NB4 (cell line): ENCODE data around the gene TLR2.

Experiments used
- DNase-seq: peaks from one replicate; pipeline ENCODE4 v3.0.0; 2010; ENCODE audit warnings: low read depth
- H3K4me3 ChIP-seq: one replicate; pipeline ENCODE4 v1.5.1; 2011; ENCODE audit warnings: mild to moderate bottlenecking, low read depth, low read length, moderate library complexity
- MYC ChIP-seq: IDR thresholded peaks from 2 replicates; pipeline ENCODE4 v1.6.1; 2011; ENCODE audit warnings: low read depth, low read length
- POLR2A ChIP-seq: IDR thresholded peaks from 2 replicates; pipeline ENCODE4 v1.6.1; 2011; ENCODE audit warnings: mild to moderate bottlenecking; ENCODE audit not compliant: insufficient read length; ENCODE audit errors: extremely low read depth
- TF ChIP-seq, protein P1 (sequence below): IDR thresholded peaks from 2 replicates; pipeline ENCODE4 v1.6.1; 2011; ENCODE audit warnings: low read depth, low read length
- TF ChIP-seq, protein P2 (sequence below): IDR thresholded peaks from one replicate; pipeline ENCODE4 v1.5.1; 2012; ENCODE audit warnings: low read depth, low read length

TLR2 gene

DNA sequence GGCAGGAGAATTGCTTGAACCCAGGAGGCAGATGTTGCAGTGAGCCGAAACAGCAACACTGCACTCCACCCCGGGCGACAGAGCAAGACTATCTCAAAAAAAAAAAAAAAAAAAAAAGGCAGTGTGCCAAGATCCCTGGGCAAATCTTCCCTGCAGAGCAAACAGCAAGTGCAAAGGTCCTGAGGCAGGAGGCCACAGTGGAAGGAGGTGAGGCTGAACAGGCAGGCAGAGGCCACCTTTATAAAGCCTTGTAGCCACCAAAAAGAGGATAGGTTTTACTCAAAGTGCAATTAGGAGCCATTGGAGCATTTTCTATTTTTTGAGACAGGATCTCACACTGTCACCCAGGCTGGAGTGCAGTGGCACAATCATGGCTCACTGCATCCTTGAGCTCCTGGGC lies 45.1 kb upstream of the TLR2 start:
- H3K4me3 ChIP-seq: no peak overlapping the region
- TF ChIP-seq, protein P1, sequence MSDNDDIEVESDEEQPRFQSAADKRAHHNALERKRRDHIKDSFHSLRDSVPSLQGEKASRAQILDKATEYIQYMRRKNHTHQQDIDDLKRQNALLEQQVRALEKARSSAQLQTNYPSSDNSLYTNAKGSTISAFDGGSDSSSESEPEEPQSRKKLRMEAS: no peak
- TF ChIP-seq MYC (no peak), POLR2A (no peak)
- TF ChIP-seq, protein P2, sequence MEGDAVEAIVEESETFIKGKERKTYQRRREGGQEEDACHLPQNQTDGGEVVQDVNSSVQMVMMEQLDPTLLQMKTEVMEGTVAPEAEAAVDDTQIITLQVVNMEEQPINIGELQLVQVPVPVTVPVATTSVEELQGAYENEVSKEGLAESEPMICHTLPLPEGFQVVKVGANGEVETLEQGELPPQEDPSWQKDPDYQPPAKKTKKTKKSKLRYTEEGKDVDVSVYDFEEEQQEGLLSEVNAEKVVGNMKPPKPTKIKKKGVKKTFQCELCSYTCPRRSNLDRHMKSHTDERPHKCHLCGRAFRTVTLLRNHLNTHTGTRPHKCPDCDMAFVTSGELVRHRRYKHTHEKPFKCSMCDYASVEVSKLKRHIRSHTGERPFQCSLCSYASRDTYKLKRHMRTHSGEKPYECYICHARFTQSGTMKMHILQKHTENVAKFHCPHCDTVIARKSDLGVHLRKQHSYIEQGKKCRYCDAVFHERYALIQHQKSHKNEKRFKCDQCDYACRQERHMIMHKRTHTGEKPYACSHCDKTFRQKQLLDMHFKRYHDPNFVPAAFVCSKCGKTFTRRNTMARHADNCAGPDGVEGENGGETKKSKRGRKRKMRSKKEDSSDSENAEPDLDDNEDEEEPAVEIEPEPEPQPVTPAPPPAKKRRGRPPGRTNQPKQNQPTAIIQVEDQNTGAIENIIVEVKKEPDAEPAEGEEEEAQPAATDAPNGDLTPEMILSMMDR: no peak

DNA sequence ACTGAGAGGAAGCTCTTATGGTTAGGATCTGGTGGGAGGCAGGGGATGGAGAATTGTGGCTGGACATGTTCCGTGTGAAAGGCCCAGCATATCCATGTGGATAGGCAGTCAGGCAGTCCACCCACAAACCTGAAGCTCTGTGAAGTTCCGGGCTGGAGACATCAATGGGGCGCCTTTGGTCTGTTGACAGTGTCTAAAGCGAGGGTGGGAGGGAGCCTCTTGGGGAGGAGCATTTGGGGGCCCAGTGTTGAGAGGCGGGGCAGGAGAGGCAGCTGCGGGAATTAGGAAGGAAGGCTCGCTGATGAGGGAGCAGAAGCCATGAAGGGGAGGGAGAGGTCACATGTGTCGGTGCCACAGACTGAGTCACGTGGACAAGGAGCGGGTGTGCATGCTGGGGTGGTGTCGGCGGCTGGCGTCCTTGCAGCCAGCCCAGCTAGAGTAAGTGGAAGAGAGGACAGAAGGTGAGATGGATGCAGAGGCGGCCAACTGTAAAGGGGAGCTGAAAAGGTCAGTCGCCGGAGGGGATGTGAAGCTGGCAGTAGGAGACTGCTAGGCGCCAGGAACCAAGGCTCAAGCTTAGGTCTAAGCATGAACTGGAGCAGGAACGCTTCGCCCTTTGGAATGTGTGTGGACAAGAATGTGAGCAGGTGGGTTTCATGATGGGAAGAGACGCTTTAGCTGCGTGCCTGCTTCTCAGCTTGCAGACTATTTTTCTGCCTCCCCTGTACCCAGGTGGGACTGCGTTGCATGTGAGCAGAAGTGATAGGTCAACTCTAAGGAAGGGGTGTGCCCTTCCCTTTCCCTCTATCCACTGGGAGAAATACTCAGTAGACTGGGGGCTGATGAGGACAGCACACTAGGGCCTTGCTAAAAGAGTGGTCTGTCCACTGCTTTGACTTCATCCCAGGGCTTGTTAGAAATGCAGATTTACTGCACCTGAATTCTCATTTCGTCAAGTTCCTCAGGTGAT lies 44.0 kb upstream of the TLR2 start:
- H3K4me3 ChIP-seq: no peak overlapping the region
- TF ChIP-seq, protein P2: no peak
- TF ChIP-seq, protein P1: no peak
- no peak for DNase-seq

More for the DNA sequence above, 45.1 kb upstream of the TLR2 start:
- DNase-seq: no peak

DNA sequence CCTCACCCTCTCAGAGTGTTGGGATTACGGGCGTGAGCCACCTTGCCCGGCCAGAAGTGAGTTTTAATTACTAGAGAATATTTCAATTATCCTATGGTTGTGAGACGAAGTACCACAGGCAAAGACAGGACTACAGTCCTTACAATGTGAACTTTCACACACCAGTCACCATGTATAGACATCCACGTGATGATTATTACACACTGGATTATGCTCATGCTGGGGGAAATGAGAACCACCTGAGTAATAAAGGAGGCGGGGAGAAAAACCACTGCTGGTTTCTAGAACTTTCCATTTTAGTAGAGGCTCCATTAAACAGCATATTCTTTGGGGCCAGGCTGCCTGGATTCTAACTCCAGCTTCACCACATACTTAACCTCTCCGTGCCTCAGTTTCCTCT lies 42.5 kb upstream of the TLR2 start:
- TF ChIP-seq MYC: no peak
- DNase-seq: no peak
- no peak overlapping the region for H3K4me3 ChIP-seq

DNA sequence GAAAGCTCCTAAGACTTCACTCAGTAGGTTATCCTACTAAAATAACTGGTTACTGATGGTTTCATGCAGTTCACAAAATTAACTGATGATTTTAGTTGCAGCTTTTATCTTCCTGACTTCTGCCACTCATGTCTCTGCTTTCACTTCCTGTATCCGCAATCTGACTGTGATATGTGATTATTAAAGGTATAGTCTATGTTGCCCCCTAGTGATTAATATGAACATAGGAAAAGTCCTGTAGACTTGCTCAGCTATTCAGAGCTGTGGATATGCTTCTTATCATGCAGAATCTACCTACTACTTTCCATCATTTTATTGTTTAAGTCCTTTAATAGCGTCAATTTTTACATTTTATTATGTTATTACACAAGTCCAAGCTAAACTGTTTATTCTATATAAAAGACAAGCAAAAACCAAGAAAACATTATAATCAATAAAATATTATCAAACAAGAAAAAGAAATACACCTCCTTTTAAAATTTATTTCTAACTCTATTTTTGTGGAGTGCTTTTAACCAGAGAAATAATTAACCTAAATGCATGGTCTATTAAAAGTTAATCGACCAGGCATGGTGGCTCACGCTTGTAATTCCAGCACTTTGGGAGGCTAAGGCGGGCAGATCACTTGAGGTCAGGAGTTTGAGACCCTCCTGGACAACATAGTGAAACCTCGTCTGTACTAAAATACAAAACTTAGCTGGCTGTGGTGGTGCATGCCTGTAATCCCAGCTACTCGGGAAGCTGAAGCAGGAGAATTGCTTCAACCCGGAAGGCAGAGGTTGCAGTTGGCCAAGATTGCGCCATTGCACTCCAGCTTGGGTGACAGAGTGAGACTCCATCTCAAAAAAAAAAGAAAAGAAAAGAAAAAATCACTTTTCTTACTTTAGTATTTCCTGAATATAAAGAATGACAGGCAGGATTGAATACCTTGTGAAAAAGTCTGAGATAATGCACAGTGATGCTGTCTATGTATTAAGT lies 40.4 kb upstream of the TLR2 start:
- TF ChIP-seq, protein P2: peak; percentile 24
- TF ChIP-seq, protein P1: no peak
- no peak for TF ChIP-seq POLR2A
- TF ChIP-seq MYC: no peak
- H3K4me3 ChIP-seq: no peak overlapping the region
- DNase-seq: peak; percentile 74

DNA sequence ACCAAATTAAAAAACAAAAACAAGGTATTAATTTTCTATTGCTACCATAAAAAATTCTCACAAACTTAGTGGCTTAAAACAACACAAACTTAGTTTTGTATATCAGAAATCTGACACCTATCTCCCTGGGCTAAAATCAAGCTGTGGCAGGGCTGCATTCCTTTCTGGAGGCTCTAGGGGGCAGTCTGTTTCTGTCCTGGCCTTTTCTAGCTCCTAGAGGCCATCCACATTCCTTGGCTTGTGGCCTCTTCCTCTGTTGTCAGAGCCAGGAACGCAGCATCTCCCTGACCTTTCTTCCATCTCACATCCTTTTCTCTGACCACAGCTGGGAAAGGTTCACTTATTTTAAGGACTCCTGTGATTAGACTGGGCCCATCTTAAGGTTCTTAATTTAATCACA lies 38.9 kb upstream of the TLR2 start:
- TF ChIP-seq, protein P2: peak; percentile 70
- TF ChIP-seq POLR2A: no peak
- peak; percentile 51 for DNase-seq
- H3K4me3 ChIP-seq: no peak overlapping the region

DNA sequence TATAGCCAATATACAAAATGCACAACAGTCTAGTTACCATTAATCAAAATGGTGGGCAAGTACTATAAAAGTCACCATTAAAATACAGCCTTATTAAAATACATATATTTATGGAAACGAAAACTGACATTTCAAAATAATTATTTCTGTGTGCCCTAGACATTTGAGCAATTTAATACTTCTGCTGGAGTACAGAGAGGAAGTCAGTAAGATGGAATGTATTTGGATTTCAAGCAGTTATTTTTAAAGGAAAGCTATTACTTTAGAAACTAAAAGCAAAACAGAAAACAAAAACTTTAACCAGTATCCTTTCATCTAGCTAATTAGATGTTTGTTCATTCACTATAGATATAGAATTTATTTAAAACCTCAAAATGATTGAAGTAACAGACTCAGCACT lies 37.8 kb upstream of the TLR2 start:
- H3K4me3 ChIP-seq: no peak overlapping the region
- TF ChIP-seq, protein P2: no peak
- TF ChIP-seq MYC (no peak), POLR2A (no peak)
- TF ChIP-seq, protein P1: no peak
- no peak for DNase-seq
